Neutrophil (primary cell): ENCODE measurements around the gene TERT.

Source experiments
- H3K27ac ChIP-seq: fragments of 200-600 bp; sonication (generic); 2 replicates; pipeline ENCODE4 v1.5.1; 2016; ENCODE audit warnings: mild to moderate bottlenecking, moderate library complexity
- H3K27me3 ChIP-seq: fragments of 200-600 bp; sonication (generic); 2 replicates; pipeline ENCODE4 v1.6.0; 2016; ENCODE audit warnings: mild to moderate bottlenecking
- H3K36me3 ChIP-seq: fragments of 200-600 bp; sonication (generic); 2 replicates; pipeline ENCODE4 v1.5.1; 2017
- H3K4me1 ChIP-seq, 2 experiments: fragments of 200-600 bp in 1 of 2; sonication (generic) in 1 of 2; 1 replicate in 1 of 2; 2 replicates in 1 of 2; pipeline versions ENCODE4 v1.5.1 to v1.6.1; 2013 to 2016; ENCODE audit warnings: low read depth in 1 of 2, low read length in 1 of 2, mild to moderate bottlenecking in 1 of 2, moderate library complexity in 1 of 2; ENCODE audit not compliant: control insufficient read depth in 1 of 2, insufficient read depth in 1 of 2
- H3K4me3 ChIP-seq, 2 experiments: fragments of 200-600 bp in 1 of 2; sonication (generic) in 1 of 2; 1 replicate in 1 of 2; 2 replicates in 1 of 2; pipeline ENCODE4 v1.5.1; 2013 to 2016; ENCODE audit warnings: low read depth in 1 of 2, low read length in 1 of 2, mild to moderate bottlenecking in 1 of 2, moderate library complexity in 1 of 2
- H3K9me3 ChIP-seq: fragments of 200-600 bp; sonication (generic); 2 replicates; pipeline ENCODE4 v1.5.1; 2016
- TF ChIP-seq, protein P1 (sequence below): fragments of 200-600 bp; sonication (generic); IDR thresholded peaks from 2 replicates; pipeline ENCODE4 v1.5.1; 2016; ENCODE audit warnings: antibody characterized with exemption

The TERT gene

DNA sequence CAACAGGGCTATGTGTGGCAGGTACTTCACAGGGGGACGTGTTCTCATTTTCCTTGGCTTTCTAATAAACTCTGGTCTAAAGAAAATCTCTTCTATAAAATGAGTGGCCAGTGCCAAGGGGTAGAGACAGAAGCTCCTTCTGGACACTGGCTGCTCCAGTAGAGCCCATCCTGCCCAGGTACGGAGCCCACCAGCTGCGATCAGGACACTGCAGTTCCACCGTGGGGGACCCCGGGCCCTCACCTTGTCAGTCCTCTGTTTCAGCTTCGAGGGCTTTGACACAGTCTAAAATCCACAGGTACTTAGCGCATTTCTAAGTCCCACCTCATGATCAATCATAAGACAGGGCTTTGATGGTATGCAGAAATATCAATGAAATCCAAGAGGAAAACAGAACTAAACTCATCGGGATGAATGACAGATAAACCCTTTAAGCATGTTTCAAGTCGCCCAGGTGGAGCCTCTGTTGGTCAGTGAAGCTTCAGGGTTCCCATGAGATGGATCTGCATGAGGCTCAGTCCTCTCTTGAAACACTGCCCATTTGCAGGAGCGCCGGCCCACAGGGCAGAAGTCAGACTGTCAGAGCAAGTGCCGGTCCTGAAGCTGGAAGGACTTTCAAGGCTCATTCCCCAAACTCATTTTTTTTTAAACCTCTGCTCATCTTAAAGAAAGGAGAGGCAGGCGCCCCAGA lies 20.3 kb upstream of the TERT start:
- peaks cover 0 to 5% of the 10 kb centered on the region in 2 experiments for H3K4me1 ChIP-seq
- H3K27ac ChIP-seq = no peak overlapping the region
- no peak overlapping the region for H3K4me3 ChIP-seq

DNA sequence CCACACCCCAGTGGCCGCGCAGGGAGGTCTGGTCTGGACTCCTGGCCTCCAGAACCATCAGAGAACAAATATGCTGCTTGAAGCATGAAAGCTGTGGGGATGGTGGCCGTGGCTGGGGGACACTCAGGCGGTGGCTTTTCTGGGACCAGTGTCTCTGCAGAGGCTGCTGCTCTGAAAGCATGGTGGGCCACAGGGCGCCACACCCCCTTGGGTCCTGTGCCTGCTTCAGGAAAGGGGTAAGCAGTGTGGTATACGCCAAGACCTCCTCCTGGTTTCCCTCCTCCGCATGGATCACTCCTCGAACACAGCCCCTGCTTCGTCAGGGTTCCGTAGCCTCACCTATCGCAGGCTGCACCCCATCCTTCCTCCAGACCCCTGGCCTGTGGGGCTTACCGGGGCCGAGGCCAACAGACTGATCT lies 19.7 kb upstream of the TERT start:
- no peak overlapping the region for H3K4me3 ChIP-seq
- peaks cover 0 to 5% of the 10 kb centered on the region in 2 experiments for H3K4me1 ChIP-seq

More for the DNA sequence above, 20.3 kb upstream of the TERT start:
- Histone ChIP-seq H3K36me3 (peaks cover 37% of the 10 kb centered on the region), H3K9me3 (no peaks in the 10 kb centered on the region), H3K27me3 (peaks cover 68% of the 10 kb centered on the region)
- TF ChIP-seq, protein P1, sequence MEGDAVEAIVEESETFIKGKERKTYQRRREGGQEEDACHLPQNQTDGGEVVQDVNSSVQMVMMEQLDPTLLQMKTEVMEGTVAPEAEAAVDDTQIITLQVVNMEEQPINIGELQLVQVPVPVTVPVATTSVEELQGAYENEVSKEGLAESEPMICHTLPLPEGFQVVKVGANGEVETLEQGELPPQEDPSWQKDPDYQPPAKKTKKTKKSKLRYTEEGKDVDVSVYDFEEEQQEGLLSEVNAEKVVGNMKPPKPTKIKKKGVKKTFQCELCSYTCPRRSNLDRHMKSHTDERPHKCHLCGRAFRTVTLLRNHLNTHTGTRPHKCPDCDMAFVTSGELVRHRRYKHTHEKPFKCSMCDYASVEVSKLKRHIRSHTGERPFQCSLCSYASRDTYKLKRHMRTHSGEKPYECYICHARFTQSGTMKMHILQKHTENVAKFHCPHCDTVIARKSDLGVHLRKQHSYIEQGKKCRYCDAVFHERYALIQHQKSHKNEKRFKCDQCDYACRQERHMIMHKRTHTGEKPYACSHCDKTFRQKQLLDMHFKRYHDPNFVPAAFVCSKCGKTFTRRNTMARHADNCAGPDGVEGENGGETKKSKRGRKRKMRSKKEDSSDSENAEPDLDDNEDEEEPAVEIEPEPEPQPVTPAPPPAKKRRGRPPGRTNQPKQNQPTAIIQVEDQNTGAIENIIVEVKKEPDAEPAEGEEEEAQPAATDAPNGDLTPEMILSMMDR = no peak

DNA sequence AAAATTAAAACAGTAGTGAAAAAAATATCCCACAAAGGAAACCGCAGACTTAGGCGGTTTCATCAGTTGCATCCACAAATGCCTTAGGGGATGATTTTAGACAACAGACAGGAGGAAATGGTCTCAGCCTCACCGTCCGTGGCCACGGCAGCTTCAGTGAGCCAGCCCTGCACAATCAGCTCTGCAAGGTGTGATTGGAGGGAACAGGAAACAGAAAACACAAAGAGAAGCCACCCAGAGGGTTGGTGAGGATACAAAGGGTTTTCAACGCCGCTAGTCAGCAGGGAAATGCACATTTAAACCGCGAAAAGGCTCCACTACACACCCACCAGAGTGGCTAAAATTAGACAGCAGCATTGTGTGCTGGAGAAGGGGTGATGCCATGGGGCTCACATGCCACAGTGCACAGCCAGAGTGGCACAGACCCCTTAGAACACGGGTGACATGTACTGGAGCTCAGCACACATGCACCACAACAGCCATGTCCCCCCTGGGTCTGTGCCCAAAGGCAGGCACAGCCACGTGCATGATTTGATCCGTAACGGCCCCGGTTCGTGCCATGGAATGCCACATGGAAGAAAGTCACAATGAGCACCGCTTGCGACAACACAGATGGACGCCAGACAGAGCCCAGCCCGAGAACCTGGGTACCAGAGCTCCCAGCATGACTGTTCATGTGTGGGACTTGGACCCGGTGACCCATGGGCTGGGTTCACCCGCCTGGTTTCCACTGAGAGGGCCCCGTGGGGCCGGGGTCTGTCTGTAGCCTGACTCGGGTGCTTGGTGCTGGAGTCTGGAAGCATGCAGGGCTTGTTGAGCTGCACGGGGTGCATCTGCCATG lies 18.3 kb upstream of the TERT start:
- Histone ChIP-seq H3K36me3 (peaks cover 18% of the 10 kb centered on the region), H3K27me3 (peaks cover 70% of the 10 kb centered on the region), H3K4me3 (no peak overlapping the region), H3K9me3 (no peaks in the 10 kb centered on the region), H3K4me1 (peaks cover 0 to 5% of the 10 kb centered on the region in 2 experiments), H3K27ac (no peak overlapping the region)
- TF ChIP-seq, protein P1 = no peak

More for the DNA sequence above, 19.7 kb upstream of the TERT start:
- H3K9me3 ChIP-seq = no peaks in the 10 kb centered on the region
- H3K36me3 ChIP-seq = peaks cover 31% of the 10 kb centered on the region
- no peak overlapping the region for H3K27ac ChIP-seq
- peaks cover 70% of the 10 kb centered on the region for H3K27me3 ChIP-seq
- TF ChIP-seq, protein P1 = no peak

DNA sequence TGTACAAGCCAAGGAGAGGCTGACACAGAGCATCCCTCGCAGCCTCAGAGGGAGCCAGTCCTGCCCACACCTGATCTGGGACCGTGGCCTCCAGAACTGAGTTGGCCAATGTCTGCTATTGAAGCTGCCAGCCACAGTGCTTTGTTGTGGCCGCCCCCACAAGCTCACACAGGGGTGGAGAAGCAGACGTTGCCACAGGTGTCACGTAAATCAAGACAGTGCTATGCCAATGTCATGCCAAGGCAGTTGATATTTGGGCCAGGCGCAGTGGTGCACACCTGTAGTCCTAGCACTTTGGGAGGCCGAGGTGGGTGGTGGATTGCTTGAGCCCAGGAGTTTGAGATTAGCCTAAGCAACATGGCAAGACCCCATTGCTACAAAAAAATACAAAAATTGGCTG lies 17.3 kb upstream of the TERT start:
- Histone ChIP-seq H3K36me3 (peaks cover 8% of the 10 kb centered on the region), H3K27me3 (peaks cover 70% of the 10 kb centered on the region), H3K4me3 (no peak overlapping the region), H3K9me3 (no peaks in the 10 kb centered on the region), H3K27ac (no peak overlapping the region), H3K4me1 (peaks cover 0 to 5% of the 10 kb centered on the region in 2 experiments)
- TF ChIP-seq, protein P1 = no peak

GRCh38 chr5:1311439-1312055 lies 16.7 kb upstream of the TERT start:
- H3K4me3 ChIP-seq = no peak overlapping the region
- H3K9me3 ChIP-seq = no peaks in the 10 kb centered on the region
- peaks cover 0 to 5% of the 10 kb centered on the region in 2 experiments for H3K4me1 ChIP-seq
- TF ChIP-seq, protein P1 = no peak
- H3K36me3 ChIP-seq = peaks cover 3% of the 10 kb centered on the region
- H3K27ac ChIP-seq = no peak overlapping the region
- H3K27me3 ChIP-seq = peaks cover 65% of the 10 kb centered on the region
